ENCODE data around the gene TNFRSF25.

TNFRSF25 gene

GRCh38 chr1:6489383-6489765 is 23.4 kb upstream of the TNFRSF25 start:
- in situ Hi-C loops (cut with MboI; ENCODE audit: low pct_unique_long_range_greater_than_20kb, low sequenced_read_pairs, unreplicated experiment) = loop anchor here (25.0 kb wide), 1 partner anchor 723 kb away; no protein-coding TSS in a partner anchor
- no peak for DNase-seq (ENCODE audit: low spot score)
- no peak for TF ChIP-seq CTCF (IDR thresholded peaks at IDR 0.05; ENCODE audit: extremely low read depth, insufficient read depth, missing control alignments)

GRCh38 chr1:6488602-6489382 is 22.8 kb upstream of the TNFRSF25 start:
- no peak for DNase-seq (ENCODE audit: low spot score)
- no peak for TF ChIP-seq CTCF (IDR thresholded peaks at IDR 0.05; ENCODE audit: extremely low read depth, insufficient read depth, missing control alignments)
- in situ Hi-C loops (cut with MboI; ENCODE audit: low pct_unique_long_range_greater_than_20kb, low sequenced_read_pairs, unreplicated experiment) = loop anchor here (25.0 kb wide), 1 partner anchor 724 kb away; no protein-coding TSS in a partner anchor

- no peak for TF ChIP-seq CTCF (IDR thresholded peaks at IDR 0.05; ENCODE audit: extremely low read depth, insufficient read depth, missing control alignments)
- DNase-seq (ENCODE audit: low spot score) = no peak
- in situ Hi-C loops (cut with MboI; ENCODE audit: low pct_unique_long_range_greater_than_20kb, low sequenced_read_pairs, unreplicated experiment) = loop anchor here (25.0 kb wide), 1 partner anchor 724 kb away; no protein-coding TSS in a partner anchor
These were observed 22.0 kb upstream of the TNFRSF25 start for GRCh38 chr1:6487804-6488484.

- DNase-seq (ENCODE audit: low spot score) = peak; percentile 92
- TF ChIP-seq CTCF (IDR thresholded peaks at IDR 0.05; ENCODE audit: extremely low read depth, insufficient read depth, missing control alignments) = peak; percentile 92
- in situ Hi-C loops (cut with MboI; ENCODE audit: low pct_unique_long_range_greater_than_20kb, low sequenced_read_pairs, unreplicated experiment) = loop anchor here (25.0 kb wide), 1 partner anchor 726 kb away; no protein-coding TSS in a partner anchor
These were observed 20.5 kb upstream of the TNFRSF25 start for GRCh38 chr1:6486433-6487011.

- no peak for TF ChIP-seq CTCF (IDR thresholded peaks at IDR 0.05; ENCODE audit: extremely low read depth, insufficient read depth, missing control alignments)
- in situ Hi-C loops (cut with MboI; ENCODE audit: low pct_unique_long_range_greater_than_20kb, low sequenced_read_pairs, unreplicated experiment) = loop anchor here (25.0 kb wide), 1 partner anchor 727 kb away; no protein-coding TSS in a partner anchor
These were observed 19.5 kb upstream of the TNFRSF25 start for GRCh38 chr1:6485168-6486101.

GRCh38 chr1:6484826-6485167 is 18.8 kb upstream of the TNFRSF25 start:
- in situ Hi-C loops (cut with MboI; ENCODE audit: low pct_unique_long_range_greater_than_20kb, low sequenced_read_pairs, unreplicated experiment) = loop anchor here (25.0 kb wide), 1 partner anchor 728 kb away; no protein-coding TSS in a partner anchor

More at GRCh38 chr1:6485168-6486101, 19.5 kb upstream of the TNFRSF25 start:
- DNase-seq (ENCODE audit: low spot score) = peak; percentile 66

More at GRCh38 chr1:6484826-6485167, 18.8 kb upstream of the TNFRSF25 start:
- DNase-seq (ENCODE audit: low spot score) = no peak
- TF ChIP-seq CTCF (IDR thresholded peaks at IDR 0.05; ENCODE audit: extremely low read depth, insufficient read depth, missing control alignments) = no peak
